Measurements from ENCODE around the gene SLC15A2.

DNA sequence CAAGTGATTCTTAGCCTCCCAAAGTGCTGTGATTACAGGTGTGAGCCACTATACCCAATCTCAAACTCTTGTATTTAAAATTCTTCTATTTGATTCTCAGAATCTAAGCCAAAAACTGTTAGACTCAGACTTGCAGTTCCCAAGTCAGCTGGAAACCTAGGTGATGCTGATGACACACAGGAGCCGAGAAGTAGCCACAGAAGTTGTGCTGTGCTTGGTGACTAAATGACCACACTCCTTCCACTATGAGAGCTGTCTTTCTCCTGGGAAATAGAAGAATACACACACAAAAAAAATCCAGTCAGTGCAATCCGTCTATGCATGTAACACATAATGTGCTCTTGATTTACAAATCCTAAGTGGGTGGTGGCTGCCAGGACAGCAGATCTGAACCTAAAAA lies 93.9 kb downstream of the SLC15A2 start:
- TF ChIP-seq, protein P1, sequence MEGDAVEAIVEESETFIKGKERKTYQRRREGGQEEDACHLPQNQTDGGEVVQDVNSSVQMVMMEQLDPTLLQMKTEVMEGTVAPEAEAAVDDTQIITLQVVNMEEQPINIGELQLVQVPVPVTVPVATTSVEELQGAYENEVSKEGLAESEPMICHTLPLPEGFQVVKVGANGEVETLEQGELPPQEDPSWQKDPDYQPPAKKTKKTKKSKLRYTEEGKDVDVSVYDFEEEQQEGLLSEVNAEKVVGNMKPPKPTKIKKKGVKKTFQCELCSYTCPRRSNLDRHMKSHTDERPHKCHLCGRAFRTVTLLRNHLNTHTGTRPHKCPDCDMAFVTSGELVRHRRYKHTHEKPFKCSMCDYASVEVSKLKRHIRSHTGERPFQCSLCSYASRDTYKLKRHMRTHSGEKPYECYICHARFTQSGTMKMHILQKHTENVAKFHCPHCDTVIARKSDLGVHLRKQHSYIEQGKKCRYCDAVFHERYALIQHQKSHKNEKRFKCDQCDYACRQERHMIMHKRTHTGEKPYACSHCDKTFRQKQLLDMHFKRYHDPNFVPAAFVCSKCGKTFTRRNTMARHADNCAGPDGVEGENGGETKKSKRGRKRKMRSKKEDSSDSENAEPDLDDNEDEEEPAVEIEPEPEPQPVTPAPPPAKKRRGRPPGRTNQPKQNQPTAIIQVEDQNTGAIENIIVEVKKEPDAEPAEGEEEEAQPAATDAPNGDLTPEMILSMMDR (IDR thresholded peaks at IDR 0.05) = no peak
- TF ChIP-seq ZFX (IDR thresholded peaks at IDR 0.05; ENCODE audit: borderline replicate concordance) = no peak

Measured in 22Rv1 (cell line).